HepG2 (cell line): ENCODE results near the gene MORC4.

ENCODE experiments used
- BRF2 ChIP-seq: sonication (generic); formaldehyde crosslinking; IDR thresholded peaks from 2 replicates; pipeline ENCODE4 v1.8.1; 2022; ENCODE audit warnings: mild to moderate bottlenecking, missing genetic modification reagents
- CTCF ChIP-seq: sonication (generic); formaldehyde crosslinking; IDR thresholded peaks from 2 replicates; pipeline ENCODE4 v1.5.0; 2020; ENCODE audit warnings: mild to moderate bottlenecking, missing genetic modification reagents, moderate library complexity
- HMGA1 ChIP-seq: sonication (generic); formaldehyde crosslinking; conservative IDR thresholded peaks from 2 replicates; pipeline ENCODE4 v1.4.0; 2020; ENCODE audit warnings: missing genetic modification reagents
- HOXA9 ChIP-seq: sonication (generic); formaldehyde crosslinking; IDR thresholded peaks from 2 replicates; pipeline ENCODE4 v1.8.1; 2022; ENCODE audit warnings: missing genetic modification reagents, mild to moderate bottlenecking, moderate library complexity, borderline replicate concordance
- PCBP1 ChIP-seq: fragments of 200-400 bp; formaldehyde crosslinking; IDR thresholded peaks from 2 replicates; pipeline ENCODE4 v1.6.1; 2017; ENCODE audit warnings: mild to moderate bottlenecking, low read depth, low read length, borderline replicate concordance
- POLR2A ChIP-seq, 2 experiments: IDR thresholded peaks; 2 replicates each; pipeline ENCODE4 v1.6.1; 2011; ENCODE audit warnings: low read depth in 2 of 2, low read length in 2 of 2, mild to moderate bottlenecking in 1 of 2, moderate library complexity in 1 of 2; ENCODE audit not compliant: insufficient read depth in 1 of 2
- TCF7 ChIP-seq: sonication (generic); IDR thresholded peaks from 2 replicates; pipeline ENCODE4 v1.6.1; 2016; ENCODE audit warnings: antibody characterized with exemption, low read depth
- ZNF615 ChIP-seq: sonication (generic); formaldehyde crosslinking; IDR thresholded peaks from 2 replicates; pipeline ENCODE4 v1.5.0; 2020; ENCODE audit warnings: mild to moderate bottlenecking, missing genetic modification reagents, borderline replicate concordance

GRCh38 chrX:106903291-106903824 is 96.7 kb downstream of the MORC4 start, which contains the start of gene RIPPLY1:
- no peak for TF ChIP-seq BRF2 (CRISPR knock-in tag)
- TF ChIP-seq ZNF615 (CRISPR knock-in tag) = no peak
- no peak for TF ChIP-seq PCBP1
- no peak for TF ChIP-seq HOXA9 (CRISPR knock-in tag)
- no peak for TF ChIP-seq POLR2A (IDR thresholded peaks at IDR 0.05; ENCODE audit: insufficient read depth in 1 of 2, low read depth in 2 of 2, low read length in 2 of 2)
- no peak for TF ChIP-seq HMGA1 (CRISPR knock-in tag)
- TF ChIP-seq CTCF = no peak
- no peak for TF ChIP-seq TCF7
